Naive thymus-derived CD4-positive, alpha-beta T cell (primary cell): ENCODE data around the gene ATCAY. TPM values are rescaled to one million over a fixed set of nuclear protein-coding genes. Genes with fewer than 3 reads are reported as not detected.
"Not testable (repeated sequence)": the region's sequence is repeated elsewhere in the genome, so short reads cannot be mapped to it uniquely, and the experiment has no call there.

Experiments used
- ATAC-seq: fragments of 150-1000 bp; cut with Tn5 transposase; 2 replicates; pipeline ENCODE4 v1.10.0; 2021; ENCODE audit warnings: mild to moderate bottlenecking, moderate library complexity
- CTCF ChIA-PET: fragments of 350-600 bp; sonication (Branson Sonifier 250); formaldehyde crosslinking; loops from one replicate; lab custom pipeline; 2021; ENCODE audit warnings: antibody characterized with exemption; lab: Charles Lee
- POLR2A ChIA-PET: fragments of 350-600 bp; sonication (Branson Sonifier 250); formaldehyde crosslinking; loops from one replicate; lab custom pipeline; 2021; ENCODE audit warnings: antibody characterized with exemption, inconsistent platforms; lab: Charles Lee
- DNase-seq, 9 donors: peaks; one replicate each; pipeline versions ENCODE4 v3.0.0 to v3.0.0-alpha.2; 2020 to 2022; ENCODE audit warnings: mixed read lengths in 1 of 9
- H3K27ac ChIP-seq: one replicate; pipeline ENCODE4 v1.7.0; 2013; ENCODE audit warnings: mild to moderate bottlenecking, low read depth, low read length, moderate library complexity
- H3K27me3 ChIP-seq, 2 donors: one replicate each; pipeline ENCODE4 v1.7.0; 2013; ENCODE audit warnings: low read length in 2 of 2, mild to moderate bottlenecking in 2 of 2, moderate library complexity in 2 of 2; ENCODE audit not compliant: control insufficient read depth in 2 of 2, insufficient read depth in 2 of 2
- H3K36me3 ChIP-seq, 3 experiments: 1 replicate in 2 of 3; 2 replicates in 1 of 3; pipeline ENCODE4 v1.7.0; 2013; ENCODE audit warnings: low read length in 3 of 3, mild to moderate bottlenecking in 3 of 3, moderate library complexity in 1 of 3; ENCODE audit not compliant: insufficient read depth in 3 of 3, control insufficient read depth in 2 of 3
- H3K4me1 ChIP-seq, 2 donors: one replicate each; pipeline ENCODE4 v1.7.0; 2013; ENCODE audit warnings: low read length in 2 of 2, mild to moderate bottlenecking in 2 of 2, moderate library complexity in 1 of 2; ENCODE audit not compliant: control insufficient read depth in 2 of 2, insufficient read depth in 2 of 2
- H3K4me3 ChIP-seq: 2 replicates; pipeline ENCODE4 v1.7.0; 2013; ENCODE audit warnings: mild to moderate bottlenecking, low read length
- H3K9me3 ChIP-seq, 3 experiments: 1 replicate in 2 of 3; 2 replicates in 1 of 3; pipeline ENCODE4 v1.7.0; 2013; ENCODE audit warnings: low read length in 3 of 3; ENCODE audit not compliant: control insufficient read depth in 2 of 3
- H3K27ac Mint-ChIP-seq, 9 donors: one replicate each; pipeline ENCODE4 v1.8.0; 2020 to 2022; ENCODE audit warnings: mixed read lengths in 9 of 9, mild to moderate bottlenecking in 8 of 9, moderate library complexity in 5 of 9, inconsistent platforms in 2 of 9
- H3K27me3 Mint-ChIP-seq, 5 donors: one replicate each; pipeline ENCODE4 v1.8.0; 2021 to 2022; ENCODE audit warnings: mixed read lengths in 5 of 5, mild to moderate bottlenecking in 1 of 5
- H3K36me3 Mint-ChIP-seq, 5 donors: one replicate each; pipeline ENCODE4 v1.8.0; 2020 to 2022; ENCODE audit warnings: mixed read lengths in 5 of 5, mild to moderate bottlenecking in 3 of 5, inconsistent platforms in 1 of 5
- H3K4me1 Mint-ChIP-seq, 7 donors: one replicate each; pipeline ENCODE4 v1.8.0; 2020 to 2022; ENCODE audit warnings: mixed read lengths in 7 of 7, mild to moderate bottlenecking in 3 of 7, inconsistent platforms in 1 of 7
- H3K4me3 Mint-ChIP-seq, 10 donors: one replicate each; pipeline ENCODE4 v1.8.0; 2020 to 2022; ENCODE audit warnings: mild to moderate bottlenecking in 10 of 10, mixed read lengths in 10 of 10, moderate library complexity in 6 of 10, inconsistent platforms in 2 of 10
- H3K9me3 Mint-ChIP-seq, 11 donors: one replicate each; pipeline ENCODE4 v1.8.0; 2020 to 2022; ENCODE audit warnings: mixed read lengths in 11 of 11, mild to moderate bottlenecking in 4 of 11, inconsistent platforms in 1 of 11, moderate library complexity in 1 of 11
- intact Hi-C, 2 donors: fragments of 100-400 bp; cut with micrococcal nuclease; formaldehyde crosslinking; loops; one replicate each; pipeline ENCODE4 v1.15.1; 2023
- polyA plus RNA-seq, 2 donors: library from polyadenylated mRNA; unstranded; fragments of 300-500 nt; fragmentation: Illumina TruSeq; gene quantifications; one replicate each; pipeline ENCODE4 v1.2.3, GENCODE V29; 2021
- total RNA-seq, 6 experiments: library from RNA in 5 of 6; stranded (reverse) in 5 of 6; gene quantifications; 1 replicate in 5 of 6; 2 replicates in 1 of 6; pipeline ENCODE4 v1.2.3 and lab custom pipeline; 2021 to 2026

Gene ATCAY
- total and polyA plus RNA-seq, 7 experiments from 2014 or later, result not detected

GRCh38 chr19:3944018-3944721 is 63.7 kb downstream of the ATCAY start:
- ATAC-seq, result no peak
- no peaks in the 10 kb centered on the region for H3K36me3 ChIP-seq
- no peak overlapping the region for H3K4me3 Mint-ChIP-seq
- no peak for DNase-seq
- H3K27ac ChIP-seq, result no peak overlapping the region
- no peaks in the 10 kb centered on the region for H3K36me3 Mint-ChIP-seq
- CTCF ChIA-PET, result no interaction called here
- POLR2A ChIA-PET, result no interaction called here
- no peaks in the 10 kb centered on the region for H3K27me3 ChIP-seq
- no peaks in the 10 kb centered on the region for H3K4me1 ChIP-seq
- no peaks in the 10 kb centered on the region for H3K9me3 ChIP-seq
- H3K27me3 Mint-ChIP-seq, result no peaks in the 10 kb centered on the region
- peaks cover 0 to 1% (median 0%) of the 10 kb centered on the region in 11 donors for H3K9me3 Mint-ChIP-seq
- intact Hi-C loops, result no loop called here
- no peak overlapping the region for H3K27ac Mint-ChIP-seq
- peaks cover 0 to 5% (median 0%) of the 10 kb centered on the region in 7 donors for H3K4me1 Mint-ChIP-seq
- no peak overlapping the region for H3K4me3 ChIP-seq

GRCh38 chr19:3945838-3946237 is 65.4 kb downstream of the ATCAY start:
- no peaks in the 10 kb centered on the region for H3K27me3 ChIP-seq
- CTCF ChIA-PET, result no interaction called here
- no peak for DNase-seq
- H3K36me3 ChIP-seq, result no peaks in the 10 kb centered on the region
- intact Hi-C loops, result no loop called here
- peaks cover 0 to 5% (median under 1%) of the 10 kb centered on the region in 7 donors for H3K4me1 Mint-ChIP-seq
- H3K36me3 Mint-ChIP-seq, result no peaks in the 10 kb centered on the region
- H3K9me3 Mint-ChIP-seq, result peaks cover 0 to 1% (median 0%) of the 10 kb centered on the region in 11 donors
- H3K4me3 Mint-ChIP-seq, result no peak overlapping the region
- ATAC-seq, result no peak
- no peak overlapping the region for H3K4me3 ChIP-seq
- no peaks in the 10 kb centered on the region for H3K4me1 ChIP-seq
- POLR2A ChIA-PET, result no interaction called here
- no peak overlapping the region for H3K27ac ChIP-seq
- H3K27me3 Mint-ChIP-seq, result peaks cover 0 to under 1% (median 0%) of the 10 kb centered on the region in 5 donors
- H3K9me3 ChIP-seq, result no peaks in the 10 kb centered on the region
- H3K27ac Mint-ChIP-seq, result no peak overlapping the region

- H3K27ac ChIP-seq, H3K9me3 Mint-ChIP-seq, H3K27me3 ChIP-seq, H3K9me3 ChIP-seq, POLR2A ChIA-PET, H3K4me1 ChIP-seq, H3K27me3 Mint-ChIP-seq, intact Hi-C loops, H3K36me3 ChIP-seq, H3K4me3 Mint-ChIP-seq, H3K4me3 ChIP-seq, CTCF ChIA-PET, DNase-seq, H3K36me3 Mint-ChIP-seq, ATAC-seq, H3K27ac Mint-ChIP-seq: not testable (repeated sequence)
- peaks cover 0 to 11% (median 8%) of the 10 kb centered on the region in 7 donors for H3K4me1 Mint-ChIP-seq
Measured at GRCh38 chr19:3947316-3947933, 66.9 kb downstream of the ATCAY start.

- no peak overlapping the region for H3K4me3 ChIP-seq
- H3K9me3 ChIP-seq, result no peaks in the 10 kb centered on the region
- peaks cover 0 to 3% (median 0%) of the 10 kb centered on the region in 5 donors for H3K27me3 Mint-ChIP-seq
- H3K4me1 ChIP-seq, result no peaks in the 10 kb centered on the region
- peaks cover 0 to under 1% (median 0%) of the 10 kb centered on the region in 11 donors for H3K9me3 Mint-ChIP-seq
- H3K27ac ChIP-seq, result no peak overlapping the region
- H3K36me3 Mint-ChIP-seq, result no peaks in the 10 kb centered on the region
- DNase-seq, result no peak
- intact Hi-C loops, result no loop called here
- H3K27me3 ChIP-seq, result no peaks in the 10 kb centered on the region
- POLR2A ChIA-PET, result no interaction called here
- CTCF ChIA-PET, result interaction anchor here (0.5 kb wide), 1 partner anchor 456 kb away, joined by 3 read pairs; no protein-coding TSS in a partner anchor
- H3K4me3 Mint-ChIP-seq, result no peak overlapping the region
- ATAC-seq, result no peak
- peaks cover 0 to 8% (median 6%) of the 10 kb centered on the region in 7 donors for H3K4me1 Mint-ChIP-seq
- H3K27ac Mint-ChIP-seq, result peak overlapping the region in 1 of 9 donors; percentile 51
- no peaks in the 10 kb centered on the region for H3K36me3 ChIP-seq
Measured at GRCh38 chr19:3949294-3949693, 68.8 kb downstream of the ATCAY start.

- no peak for DNase-seq
- Histone ChIP-seq H3K9me3 (no peaks in the 10 kb centered on the region), H3K36me3 (no peaks in the 10 kb centered on the region), H3K27me3 (no peaks in the 10 kb centered on the region), H3K4me3 (no peak overlapping the region), H3K27ac (no peak overlapping the region), H3K4me1 (no peaks in the 10 kb centered on the region)
- POLR2A ChIA-PET, result no interaction called here
- Mint-ChIP-seq H3K4me3 (peak overlapping the region in 6 of 10 donors; percentile 19 to 66 (median 52)), H3K4me1 (peaks cover 0 to 8% (median 6%) of the 10 kb centered on the region in 7 donors), H3K36me3 (no peaks in the 10 kb centered on the region), H3K27me3 (peaks cover 0 to 3% (median 0%) of the 10 kb centered on the region in 5 donors), H3K9me3 (no peaks in the 10 kb centered on the region), H3K27ac (no peak overlapping the region)
- no peak for ATAC-seq
- intact Hi-C loops, result no loop called here
- CTCF ChIA-PET, result no interaction called here
Measured at GRCh38 chr19:3949997-3950859, 69.7 kb downstream of the ATCAY start.

GRCh38 chr19:3950871-3951861 is 70.7 kb downstream of the ATCAY start:
- Mint-ChIP-seq H3K27ac (peak overlapping the region in 3 of 9 donors; percentile 41 to 59 (median 42)), H3K36me3 (no peaks in the 10 kb centered on the region), H3K9me3 (no peaks in the 10 kb centered on the region), H3K27me3 (peaks cover 0 to 3% (median 0%) of the 10 kb centered on the region in 5 donors), H3K4me3 (peak overlapping the region in 9 of 10 donors; percentile 38 to 76 (median 65)), H3K4me1 (peaks cover 0 to 8% (median 6%) of the 10 kb centered on the region in 7 donors)
- CTCF ChIA-PET, result no interaction called here
- no peaks in the 10 kb centered on the region for H3K36me3 ChIP-seq
- POLR2A ChIA-PET, result no interaction called here
- no peaks in the 10 kb centered on the region for H3K4me1 ChIP-seq
- intact Hi-C loops, result no loop called here
- H3K27ac ChIP-seq, result no peak overlapping the region
- no peaks in the 10 kb centered on the region for H3K9me3 ChIP-seq
- H3K27me3 ChIP-seq, result no peaks in the 10 kb centered on the region
- H3K4me3 ChIP-seq, result no peak overlapping the region
- ATAC-seq, result peak; percentile 54
- peak in 1 of 9 donors; percentile 10 for DNase-seq
